Measurements from ENCODE around the gene GABBR2.

GRCh38 chr9:98673681-98674080 is 35.1 kb downstream of the GABBR2 start:
- TF ChIP-seq POLR2A (IDR thresholded peaks at IDR 0.05) (no peak), CTCF (IDR thresholded peaks at IDR 0.05) (no peak)
